NCI-H524 (cell line): ENCODE results near the gene PLSCR1.

Experiments
- DNase-seq, 2 experiments: peaks; one replicate each; lab custom pipeline; 2025; lab: John Stamatoyannopoulos, UW

The PLSCR1 gene

GRCh38 chr3:146550070-146550615 lies 5.7 kb upstream of the PLSCR1 start:
- DNase-seq: no peak

GRCh38 chr3:146547235-146547835 lies 2.9 kb upstream of the PLSCR1 start:
- DNase-seq: no peak

GRCh38 chr3:146546366-146546965 lies 2.1 kb upstream of the PLSCR1 start:
- DNase-seq: no peak

- no peak for DNase-seq
Observed at GRCh38 chr3:146544929-146545528, 622 bp upstream of the PLSCR1 start.

GRCh38 chr3:146543461-146544001 lies 876 bp downstream of the PLSCR1 start:
- DNase-seq: peak in 1 of 2 experiments; percentile 58

- DNase-seq: no peak
Observed at GRCh38 chr3:146542978-146543377, 1.4 kb downstream of the PLSCR1 start.

- no peak for DNase-seq
Observed at GRCh38 chr3:146542179-146542578, 2.2 kb downstream of the PLSCR1 start.

GRCh38 chr3:146540978-146541377 lies 3.4 kb downstream of the PLSCR1 start:
- no peak for DNase-seq

- DNase-seq: no peak
Observed at GRCh38 chr3:146540236-146540635, 4.2 kb downstream of the PLSCR1 start.

GRCh38 chr3:146539315-146539714 lies 5.1 kb downstream of the PLSCR1 start:
- peak in 1 of 2 experiments; percentile 37 for DNase-seq

- no peak for DNase-seq
Observed at GRCh38 chr3:146537603-146538002, 6.8 kb downstream of the PLSCR1 start.

- DNase-seq: no peak
Observed at GRCh38 chr3:146536681-146537080, 7.7 kb downstream of the PLSCR1 start.

- DNase-seq: peak in 1 of 2 experiments; percentile 25
Observed at GRCh38 chr3:146532406-146532805, 12.0 kb downstream of the PLSCR1 start.

- DNase-seq: no peak
Observed at GRCh38 chr3:146530609-146531008, 13.8 kb downstream of the PLSCR1 start.

- DNase-seq: no peak
Observed at GRCh38 chr3:146529021-146529420, 15.4 kb downstream of the PLSCR1 start.

- DNase-seq: no peak
Observed at GRCh38 chr3:146524961-146525360, 19.4 kb downstream of the PLSCR1 start.

- peak in 1 of 2 experiments; percentile 26 for DNase-seq
Observed at GRCh38 chr3:146523531-146523930, 20.9 kb downstream of the PLSCR1 start.

GRCh38 chr3:146522174-146523158 lies 21.9 kb downstream of the PLSCR1 start:
- DNase-seq: peak; percentile 12 to 73

- no peak for DNase-seq
Observed at GRCh38 chr3:146521394-146521793, 23.0 kb downstream of the PLSCR1 start.

GRCh38 chr3:146519810-146520209 lies 24.6 kb downstream of the PLSCR1 start:
- DNase-seq: no peak

- peak; percentile 32 to 64 for DNase-seq
Observed at GRCh38 chr3:146517684-146518435, 26.5 kb downstream of the PLSCR1 start.
